Amygdala (tissue), 56 donors: Measurements from ENCODE around the gene GNAT2.
A peak's percentile ranks its signal among the peaks of the same experiment; 100 is the strongest.
"Not testable (repeated sequence)": the region's sequence is repeated elsewhere in the genome, so short reads cannot be mapped to it uniquely, and the experiment has no call there.

Experiments
- DNase-seq, 56 donors: peaks; one replicate each; lab custom pipeline; 2025; lab: John Stamatoyannopoulos, UW

Gene GNAT2

GRCh38 chr1:109619576-109620400, at the start of gene GNAT2, which contains the start of gene AMPD2:
TSS of gene GNAT2 (minus strand) at chr1:109619616. CDS start at chr1:109612870, 6,746 bp downstream.
TSS of gene AMPD2 (plus strand) at chr1:109619837. CDS start at chr1:109621176, 1,339 bp downstream.
- peak in 19 of 56 donors; percentile 32 to 84 (median 38) for DNase-seq

- DNase-seq = no peak
Measured at GRCh38 chr1:109668123-109668775, 48.8 kb upstream of the GNAT2 start.

- DNase-seq = peak in 53 of 56 donors; percentile 23 to 90 (median 74)
Measured at GRCh38 chr1:109667452-109668122, 48.2 kb upstream of the GNAT2 start, which contains the start of gene GSTM2. TSS of gene GSTM2 (plus strand) at chr1:109668057. CDS start at chr1:109668116, 59 bp downstream.

GRCh38 chr1:109664671-109665070, 45.3 kb upstream of the GNAT2 start:
- DNase-seq = no peak

GRCh38 chr1:109661391-109661790, 42.0 kb upstream of the GNAT2 start:
- no peak for DNase-seq

GRCh38 chr1:109660691-109661026, 41.2 kb upstream of the GNAT2 start:
- not testable (repeated sequence) for DNase-seq

- no peak for DNase-seq
Measured at GRCh38 chr1:109659997-109660690, 40.7 kb upstream of the GNAT2 start.

GRCh38 chr1:109659145-109659544, 39.7 kb upstream of the GNAT2 start:
- no peak for DNase-seq

- no peak for DNase-seq
Measured at GRCh38 chr1:109658533-109659042, 39.2 kb upstream of the GNAT2 start.

GRCh38 chr1:109657970-109658369, 38.6 kb upstream of the GNAT2 start:
- no peak for DNase-seq

- no peak for DNase-seq
Measured at GRCh38 chr1:109657395-109657794, 38.0 kb upstream of the GNAT2 start.

- peak in 51 of 56 donors; percentile 19 to 85 (median 63) for DNase-seq
Measured at GRCh38 chr1:109655615-109656519, 36.5 kb upstream of the GNAT2 start, which contains the start of gene GSTM4. TSS of gene GSTM4 (plus strand) at chr1:109656099. CDS start at chr1:109656390, 291 bp downstream.

GRCh38 chr1:109654519-109654918, 35.1 kb upstream of the GNAT2 start:
- DNase-seq = no peak

- DNase-seq = no peak
Measured at GRCh38 chr1:109653306-109653705, 33.9 kb upstream of the GNAT2 start.

GRCh38 chr1:109652402-109652801, 33.0 kb upstream of the GNAT2 start:
- no peak for DNase-seq

- DNase-seq = no peak
Measured at GRCh38 chr1:109650609-109651008, 31.2 kb upstream of the GNAT2 start.

- no peak for DNase-seq
Measured at GRCh38 chr1:109649491-109649914, 30.1 kb upstream of the GNAT2 start.

- DNase-seq = no peak
Measured at GRCh38 chr1:109644670-109645069, 25.3 kb upstream of the GNAT2 start.
